Endothelial cell of umbilical vein (primary cell): ENCODE results near the gene ARID1B. TPM values are rescaled to one million over a fixed set of nuclear protein-coding genes. Genes with fewer than 3 reads are reported as not detected.

Source experiments
- BruUV-seq: library from RNA; stranded (reverse); fragments of 400-500 nt; replicated peaks from 2 replicates; lab custom pipeline; 2021; lab: Mats Ljungman, UMichigan
- CTCF ChIA-PET: fragments of 300-600, 350-600 bp; sonication (Branson Sonifier 250); formaldehyde crosslinking; loops from one replicate; lab custom pipeline; 2021; ENCODE audit warnings: antibody characterized with exemption, inconsistent platforms; lab: Charles Lee
- POLR2A ChIA-PET: fragments of 300-600, 350-600 bp; sonication (Branson Sonifier 250); formaldehyde crosslinking; loops from one replicate; lab custom pipeline; 2021; ENCODE audit warnings: antibody characterized with exemption, inconsistent platforms; lab: Charles Lee
- DNase-seq: peaks from one replicate; pipeline ENCODE4 v3.0.0-alpha.2; 2011; ENCODE audit warnings: low read depth, low spot score
- FAIRE-seq: peaks from 2 replicates; lab custom pipeline; 2011; peaks lifted over from hg19 to GRCh38; lab: Jason Lieb, UNC
- H2AFZ ChIP-seq: 2 replicates; pipeline ENCODE4 v1.6.0; 2012; ENCODE audit warnings: low read depth, low read length, control low read depth, inconsistent platforms
- H3K27ac ChIP-seq: 2 replicates; pipeline ENCODE4 v1.5.1; 2011; ENCODE audit warnings: low read depth, mild to moderate bottlenecking, control low read depth, low read length, moderate library complexity; ENCODE audit not compliant: insufficient read depth
- H3K27me3 ChIP-seq, 2 experiments: 2 replicates each; pipeline versions ENCODE4 v1.6.0 to v1.6.1; 2011; ENCODE audit warnings: low read length in 2 of 2, mixed read lengths in 1 of 2; ENCODE audit not compliant: control insufficient read depth in 2 of 2, insufficient read depth in 2 of 2
- H3K36me3 ChIP-seq, 2 experiments: 2 replicates in 1 of 2; 3 replicates in 1 of 2; pipeline ENCODE4 v1.5.1; 2011; ENCODE audit warnings: low read length in 2 of 2, mild to moderate bottlenecking in 1 of 2, moderate library complexity in 1 of 2; ENCODE audit not compliant: control insufficient read depth in 2 of 2, insufficient read depth in 2 of 2; ENCODE audit errors: extremely low read depth in 1 of 2
- H3K4me1 ChIP-seq: 3 replicates; pipeline ENCODE4 v1.5.1; 2011; ENCODE audit warnings: mild to moderate bottlenecking, low read length; ENCODE audit not compliant: control insufficient read depth, insufficient read depth; ENCODE audit errors: extremely low read depth
- H3K4me2 ChIP-seq: 2 replicates; pipeline ENCODE4 v1.6.1; 2011; ENCODE audit warnings: low read length, control low read depth, mixed read lengths; ENCODE audit not compliant: insufficient read depth
- H3K4me3 ChIP-seq, 3 experiments: fragments of 200-600 bp in 1 of 3; sonication (generic), shearing (Covaris generic) in 1 of 3; replicated peaks in 1 of 3; 2 replicates each; pipeline ENCODE4 v1.5.1; 2011 to 2016; ENCODE audit warnings: control low read depth in 3 of 3, low read length in 3 of 3, mild to moderate bottlenecking in 2 of 3, inconsistent platforms in 1 of 3, low read depth in 1 of 3, moderate library complexity in 1 of 3; ENCODE audit not compliant: insufficient read depth in 1 of 3
- H3K79me2 ChIP-seq: 2 replicates; pipeline ENCODE4 v1.6.0; 2012; ENCODE audit warnings: low read length, inconsistent platforms; ENCODE audit not compliant: control insufficient read depth, insufficient read depth
- H3K9ac ChIP-seq: replicated peaks from 2 replicates; pipeline ENCODE3; 2011; ENCODE audit warnings: low read length, control low read depth; ENCODE audit not compliant: insufficient read depth; ENCODE audit errors: extremely low read depth
- H3K9me1 ChIP-seq: replicated peaks from 3 replicates; pipeline ENCODE4 v1.6.0; 2011; ENCODE audit warnings: mild to moderate bottlenecking, low read length; ENCODE audit not compliant: control insufficient read depth, insufficient read depth; ENCODE audit errors: extremely low read depth
- H3K9me3 ChIP-seq: replicated peaks from 2 replicates; pipeline ENCODE4 v1.5.1; 2012; ENCODE audit warnings: low read length, inconsistent platforms; ENCODE audit not compliant: control insufficient read depth, insufficient read depth
- H4K20me1 ChIP-seq: replicated peaks from 2 replicates; pipeline ENCODE3; 2011; ENCODE audit warnings: mild to moderate bottlenecking, low read length; ENCODE audit not compliant: control insufficient read depth, insufficient read depth; ENCODE audit errors: extremely low read depth
- CTCF ChIP-seq, 2 donors: IDR thresholded peaks; 1 replicate in 1 of 2; 2 replicates in 1 of 2; pipeline ENCODE4 v1.5.1; 2011; ENCODE audit warnings: low read length in 2 of 2, mild to moderate bottlenecking in 2 of 2, moderate library complexity in 2 of 2, control low read depth in 1 of 2, inconsistent platforms in 1 of 2, low read depth in 1 of 2; ENCODE audit not compliant: insufficient read depth in 1 of 2; ENCODE audit errors: extremely low read depth in 1 of 2
- EZH2 ChIP-seq: IDR thresholded peaks from 2 replicates; pipeline ENCODE4 v1.6.1; 2012; ENCODE audit warnings: borderline replicate concordance, low read depth, mild to moderate bottlenecking, moderate library complexity, low read length, inconsistent platforms; ENCODE audit not compliant: severe bottlenecking
- FOS ChIP-seq: IDR thresholded peaks from 2 replicates; pipeline ENCODE4 v1.6.1; 2011; ENCODE audit warnings: mild to moderate bottlenecking, low read length, moderate library complexity, borderline replicate concordance; ENCODE audit not compliant: insufficient read depth
- GATA2 ChIP-seq: IDR thresholded peaks from 2 replicates; pipeline ENCODE4 v1.7.0; 2011; ENCODE audit warnings: low read depth, mild to moderate bottlenecking, moderate library complexity, mixed read lengths, low read length; ENCODE audit not compliant: insufficient read length, insufficient read depth
- MAX ChIP-seq: IDR thresholded peaks from 2 replicates; pipeline ENCODE4 v1.6.1; 2011; ENCODE audit not compliant: insufficient read depth, insufficient read length
- dilution Hi-C: fragments of 300-500 bp; cut with MboI; formaldehyde crosslinking; loops from one replicate; pipeline ENCODE4 v1.15.0; 2019; ENCODE audit warnings: low sequenced_read_pairs; ENCODE audit not compliant: extremely low pct_ligation_motif_present
- intact Hi-C: fragments of 100-400 bp; cut with micrococcal nuclease; formaldehyde crosslinking; loops from one replicate; pipeline ENCODE4 v1.10.0; 2022
- polyA plus RNA-seq, 4 experiments: library from polyadenylated mRNA; depleted of rRNA in 3 of 4; stranded (reverse) in 3 of 4; unstranded in 1 of 4; fragments of >200 nt; gene quantifications; 2 replicates each; pipeline versions ENCODE4 v1.2.1 to v1.2.3, GENCODE V29; 2011 to 2012; ENCODE audit warnings: missing spikeins in 1 of 4
- total RNA-seq: library from RNA; stranded (reverse); gene quantifications from 2 replicates; pipeline ENCODE4 v1.2.3, GENCODE V29; 2021

The ARID1B gene
- total and polyA plus RNA-seq, 2 donors (not counting 3 experiments of a cell fraction or from before 2014, with no cell fraction given): 21.8 to 89.5 TPM

- Histone ChIP-seq H4K20me1 (no peaks in the 10 kb centered on the region), H3K9ac (no peak overlapping the region), H2AFZ (no peak overlapping the region), H3K9me3 (no peaks in the 10 kb centered on the region), H3K4me3 (no peak overlapping the region), H3K4me2 (no peak overlapping the region), H3K36me3 (no peaks in the 10 kb centered on the region), H3K9me1 (no peaks in the 10 kb centered on the region), H3K4me1 (no peaks in the 10 kb centered on the region), H3K27me3 (no peaks in the 10 kb centered on the region), H3K27ac (no peak overlapping the region), H3K79me2 (peaks cover 5% of the 10 kb centered on the region)
- no peak for FAIRE-seq
- BruUV-seq: no TSS peak
- TF ChIP-seq CTCF (IDR thresholded peaks at IDR 0.05; ENCODE audit: extremely low read depth in 1 of 2, insufficient read depth in 1 of 2, low read depth in 1 of 2, low read length in 2 of 2) (no peak), GATA2 (no peak), FOS (no peak), MAX (no peak), EZH2 (no peak)
- DNase-seq: peak; percentile 20
- dilution Hi-C loops: no loop called here
- ChIA-PET CTCF (no interaction called here), POLR2A (no interaction called here)
- intact Hi-C loops: no loop called here
Observed at GRCh38 chr6:157050537-157051265, 273.5 kb downstream of the ARID1B start.
